ENCODE data around the gene CCP110.

Gene CCP110

GRCh38 chr16:19485611-19486010 lies 38.1 kb upstream of the CCP110 start:
- Histone ChIP-seq H3K36me3 (ENCODE audit: insufficient read depth, low read length) (no peaks in the 10 kb centered on the region), H3K9me3 (ENCODE audit: low read depth, low read length) (no peaks in the 10 kb centered on the region), H3K4me3 (no peak overlapping the region), H3K27ac (no peak overlapping the region), H3K9ac (ENCODE audit: insufficient read length) (no peak overlapping the region)
- no peak for TF ChIP-seq POLR2AphosphoS5 (IDR thresholded peaks at IDR 0.05; ENCODE audit: borderline replicate concordance, low read depth, low read length)
- no peak for TF ChIP-seq FOXP2 (optimal IDR thresholded peaks at IDR 0.05; ENCODE audit: control extremely low read depth, extremely low read length, insufficient read depth)
- TF ChIP-seq EZH2 (IDR thresholded peaks at IDR 0.05): no peak
- no peak for DNase-seq (ENCODE audit: low read depth, low spot score)

DNA sequence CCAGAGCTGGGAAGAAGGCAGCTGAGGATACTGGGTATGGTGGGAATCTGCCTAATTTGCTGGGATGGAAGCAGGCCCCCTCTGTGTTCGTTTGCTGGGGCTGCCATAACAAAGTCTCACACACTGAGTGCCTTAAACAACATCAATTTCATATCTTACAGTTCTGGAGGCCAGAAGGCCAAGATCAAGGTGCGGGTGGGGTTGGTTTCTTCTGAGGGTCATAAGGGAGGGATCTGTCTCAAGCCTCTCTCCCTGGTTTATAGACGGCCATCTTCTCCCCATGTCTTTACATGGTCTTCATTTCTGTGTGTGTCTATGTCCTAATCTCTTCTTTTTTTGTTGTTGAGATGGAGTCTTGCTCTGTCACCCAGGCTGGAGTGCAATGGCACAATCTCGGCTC lies 37.7 kb upstream of the CCP110 start:
- no peak for TF ChIP-seq FOXP2 (optimal IDR thresholded peaks at IDR 0.05; ENCODE audit: control extremely low read depth, extremely low read length, insufficient read depth)
- TF ChIP-seq EZH2 (IDR thresholded peaks at IDR 0.05): no peak
- no peak for TF ChIP-seq POLR2AphosphoS5 (IDR thresholded peaks at IDR 0.05; ENCODE audit: borderline replicate concordance, low read depth, low read length)
- Histone ChIP-seq H3K9me3 (ENCODE audit: low read depth, low read length) (no peaks in the 10 kb centered on the region), H3K9ac (ENCODE audit: insufficient read length) (no peak overlapping the region)

DNA sequence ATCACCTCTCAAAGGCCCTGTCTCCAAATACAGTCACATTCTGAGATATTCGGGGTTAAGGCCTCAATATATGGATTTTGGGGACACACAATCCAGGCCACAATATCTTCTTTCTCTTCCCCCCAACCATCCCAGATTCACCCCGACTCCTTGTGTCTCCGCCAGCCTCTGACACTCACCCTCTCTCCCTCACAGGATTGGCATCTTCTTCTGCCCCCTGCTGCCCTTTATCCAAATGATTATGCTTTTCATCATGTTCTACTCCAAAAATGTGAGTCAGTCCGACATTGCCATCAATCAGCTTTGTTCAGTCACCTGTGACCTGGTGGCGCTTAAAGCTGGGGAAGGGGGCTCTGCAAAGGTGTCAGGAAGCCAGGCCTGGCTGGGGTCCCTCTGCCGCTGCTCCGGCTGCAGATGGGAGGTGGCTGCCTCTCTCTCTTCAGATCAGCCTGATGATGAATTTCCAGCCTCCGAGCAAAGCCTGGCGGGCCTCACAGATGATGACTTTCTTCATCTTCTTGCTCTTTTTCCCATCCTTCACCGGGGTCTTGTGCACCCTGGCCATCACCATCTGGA lies 36.9 kb upstream of the CCP110 start:
- no peak for DNase-seq (ENCODE audit: low read depth, low spot score)

More for the DNA sequence above, 37.7 kb upstream of the CCP110 start:
- H3K36me3 ChIP-seq (ENCODE audit: insufficient read depth, low read length): no peaks in the 10 kb centered on the region
- no peak overlapping the region for H3K27ac ChIP-seq
- no peak overlapping the region for H3K4me3 ChIP-seq
- DNase-seq (ENCODE audit: low read depth, low spot score): no peak

GRCh38 chr16:19488213-19488640 lies 35.5 kb upstream of the CCP110 start:
- Histone ChIP-seq H3K4me3 (no peak overlapping the region), H3K9ac (ENCODE audit: insufficient read length) (no peak overlapping the region), H3K36me3 (ENCODE audit: insufficient read depth, low read length) (no peaks in the 10 kb centered on the region), H3K27ac (no peak overlapping the region), H3K9me3 (ENCODE audit: low read depth, low read length) (no peaks in the 10 kb centered on the region)
- no peak for DNase-seq (ENCODE audit: low read depth, low spot score)
- TF ChIP-seq POLR2AphosphoS5 (IDR thresholded peaks at IDR 0.05; ENCODE audit: borderline replicate concordance, low read depth, low read length) (no peak), EZH2 (IDR thresholded peaks at IDR 0.05) (no peak), FOXP2 (optimal IDR thresholded peaks at IDR 0.05; ENCODE audit: control extremely low read depth, extremely low read length, insufficient read depth) (no peak)

More for the DNA sequence above, 36.9 kb upstream of the CCP110 start:
- Histone ChIP-seq H3K27ac (no peak overlapping the region), H3K36me3 (ENCODE audit: insufficient read depth, low read length) (no peaks in the 10 kb centered on the region), H3K4me3 (no peak overlapping the region), H3K9me3 (ENCODE audit: low read depth, low read length) (no peaks in the 10 kb centered on the region), H3K9ac (ENCODE audit: insufficient read length) (no peak overlapping the region)
- TF ChIP-seq EZH2 (IDR thresholded peaks at IDR 0.05) (no peak), POLR2AphosphoS5 (IDR thresholded peaks at IDR 0.05; ENCODE audit: borderline replicate concordance, low read depth, low read length) (no peak), FOXP2 (optimal IDR thresholded peaks at IDR 0.05; ENCODE audit: control extremely low read depth, extremely low read length, insufficient read depth) (no peak)

DNA sequence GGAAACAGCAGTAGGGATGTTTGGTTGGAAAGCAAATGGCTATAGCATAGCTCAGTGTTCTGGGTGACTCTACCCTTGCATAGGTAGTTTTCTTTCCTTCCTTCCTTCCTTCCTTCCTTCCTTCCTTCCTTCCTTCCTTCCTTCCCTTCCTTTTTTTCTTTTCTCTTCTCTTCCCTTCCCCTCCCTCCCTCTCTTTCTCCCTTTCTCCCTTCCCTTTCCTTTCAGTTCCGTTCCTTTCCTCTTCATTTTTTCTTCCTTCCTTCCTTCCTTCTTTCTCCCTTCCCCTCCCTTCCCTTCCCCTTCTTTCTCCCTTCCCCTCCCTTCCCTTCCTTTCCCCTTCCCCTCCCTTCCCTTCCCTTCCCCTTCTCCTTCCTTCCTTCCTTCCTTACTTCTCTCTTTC lies 33.1 kb upstream of the CCP110 start:
- no peaks in the 10 kb centered on the region for H3K36me3 ChIP-seq (ENCODE audit: insufficient read depth, low read length)
- H3K27ac ChIP-seq: no peak overlapping the region
- no peak overlapping the region for H3K9ac ChIP-seq (ENCODE audit: insufficient read length)
- no peaks in the 10 kb centered on the region for H3K9me3 ChIP-seq (ENCODE audit: low read depth, low read length)
- TF ChIP-seq FOXP2 (optimal IDR thresholded peaks at IDR 0.05; ENCODE audit: control extremely low read depth, extremely low read length, insufficient read depth) (no peak), EZH2 (IDR thresholded peaks at IDR 0.05) (no peak), POLR2AphosphoS5 (IDR thresholded peaks at IDR 0.05; ENCODE audit: borderline replicate concordance, low read depth, low read length) (no peak)
- no peak for DNase-seq (ENCODE audit: low read depth, low spot score)
- no peak overlapping the region for H3K4me3 ChIP-seq

DNA sequence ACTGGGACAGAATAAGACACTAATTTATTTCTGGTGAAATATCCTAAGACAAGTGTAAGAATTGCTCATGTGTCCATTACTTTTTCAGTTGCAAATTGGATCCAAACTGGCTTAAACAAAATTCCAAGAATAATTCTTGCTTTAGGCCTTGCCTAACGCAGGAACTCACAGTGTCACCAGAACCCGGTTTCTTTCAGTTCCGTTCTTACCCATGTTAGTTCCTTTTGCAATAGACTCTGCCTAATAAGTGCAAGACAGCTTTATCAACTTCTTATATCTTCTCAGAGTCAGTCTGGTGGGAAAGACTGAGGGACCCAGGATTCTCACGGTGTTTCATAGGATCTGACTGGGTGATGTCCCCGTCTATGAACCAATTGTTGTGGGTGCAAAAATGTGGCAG lies 26.6 kb upstream of the CCP110 start:
- no peak for DNase-seq (ENCODE audit: low read depth, low spot score)
- Histone ChIP-seq H3K27ac (no peak overlapping the region), H3K4me3 (no peak overlapping the region), H3K36me3 (ENCODE audit: insufficient read depth, low read length) (peaks cover 9% of the 10 kb centered on the region; the same call in 1 of the 2 replicates), H3K9me3 (ENCODE audit: low read depth, low read length) (no peaks in the 10 kb centered on the region), H3K9ac (ENCODE audit: insufficient read length) (no peak overlapping the region)
- TF ChIP-seq FOXP2 (optimal IDR thresholded peaks at IDR 0.05; ENCODE audit: control extremely low read depth, extremely low read length, insufficient read depth) (no peak), EZH2 (IDR thresholded peaks at IDR 0.05) (no peak), POLR2AphosphoS5 (IDR thresholded peaks at IDR 0.05; ENCODE audit: borderline replicate concordance, low read depth, low read length) (no peak)

- no peak overlapping the region for H3K27ac ChIP-seq
- peaks cover 24% of the 10 kb centered on the region; the same call in 1 of the 2 replicates for H3K36me3 ChIP-seq (ENCODE audit: insufficient read depth, low read length)
- TF ChIP-seq EZH2 (IDR thresholded peaks at IDR 0.05) (no peak), POLR2AphosphoS5 (IDR thresholded peaks at IDR 0.05; ENCODE audit: borderline replicate concordance, low read depth, low read length) (no peak), FOXP2 (optimal IDR thresholded peaks at IDR 0.05; ENCODE audit: control extremely low read depth, extremely low read length, insufficient read depth) (no peak)
- no peak for DNase-seq (ENCODE audit: low read depth, low spot score)
- no peak overlapping the region for H3K4me3 ChIP-seq
- no peak overlapping the region for H3K9ac ChIP-seq (ENCODE audit: insufficient read length)
- H3K9me3 ChIP-seq (ENCODE audit: low read depth, low read length): no peaks in the 10 kb centered on the region
These were observed 24.7 kb upstream of the CCP110 start for GRCh38 chr16:19499006-19499405.

DNA sequence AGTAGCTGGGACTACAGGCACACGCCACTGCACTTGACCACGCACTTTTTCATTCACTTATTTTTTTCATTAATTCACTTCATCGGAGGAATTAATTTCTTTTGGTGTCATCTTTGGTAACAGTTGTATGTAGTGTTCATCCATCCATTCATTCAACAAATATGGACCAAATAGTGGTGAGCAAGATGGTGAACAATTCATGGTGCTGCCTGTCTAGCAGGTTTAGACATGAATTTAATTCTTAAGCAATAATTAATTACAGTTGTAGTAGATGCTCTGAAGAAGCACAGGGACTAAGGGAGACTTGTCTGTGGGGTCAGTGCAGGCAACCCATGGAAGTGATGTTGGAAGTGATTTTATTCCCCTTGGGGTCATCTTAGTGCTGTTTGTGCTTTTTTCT lies 24.3 kb upstream of the CCP110 start:
- H3K9ac ChIP-seq (ENCODE audit: insufficient read length): no peak overlapping the region
- no peak for DNase-seq (ENCODE audit: low read depth, low spot score)
- TF ChIP-seq FOXP2 (optimal IDR thresholded peaks at IDR 0.05; ENCODE audit: control extremely low read depth, extremely low read length, insufficient read depth): no peak
- TF ChIP-seq EZH2 (IDR thresholded peaks at IDR 0.05): no peak
- TF ChIP-seq POLR2AphosphoS5 (IDR thresholded peaks at IDR 0.05; ENCODE audit: borderline replicate concordance, low read depth, low read length): no peak
- no peak overlapping the region for H3K4me3 ChIP-seq
- H3K27ac ChIP-seq: no peak overlapping the region
- H3K9me3 ChIP-seq (ENCODE audit: low read depth, low read length): no peaks in the 10 kb centered on the region
- peaks cover 28% of the 10 kb centered on the region; the same call in 1 of the 2 replicates for H3K36me3 ChIP-seq (ENCODE audit: insufficient read depth, low read length)
